ENCODE results near the gene HOXD13. TPM values are rescaled to one million over a fixed set of nuclear protein-coding genes. Genes with fewer than 3 reads are reported as not detected.

The HOXD13 gene
- total RNA-seq, 4 donors from 2014 or later: 4.9 TPM; not detected in 3

DNA sequence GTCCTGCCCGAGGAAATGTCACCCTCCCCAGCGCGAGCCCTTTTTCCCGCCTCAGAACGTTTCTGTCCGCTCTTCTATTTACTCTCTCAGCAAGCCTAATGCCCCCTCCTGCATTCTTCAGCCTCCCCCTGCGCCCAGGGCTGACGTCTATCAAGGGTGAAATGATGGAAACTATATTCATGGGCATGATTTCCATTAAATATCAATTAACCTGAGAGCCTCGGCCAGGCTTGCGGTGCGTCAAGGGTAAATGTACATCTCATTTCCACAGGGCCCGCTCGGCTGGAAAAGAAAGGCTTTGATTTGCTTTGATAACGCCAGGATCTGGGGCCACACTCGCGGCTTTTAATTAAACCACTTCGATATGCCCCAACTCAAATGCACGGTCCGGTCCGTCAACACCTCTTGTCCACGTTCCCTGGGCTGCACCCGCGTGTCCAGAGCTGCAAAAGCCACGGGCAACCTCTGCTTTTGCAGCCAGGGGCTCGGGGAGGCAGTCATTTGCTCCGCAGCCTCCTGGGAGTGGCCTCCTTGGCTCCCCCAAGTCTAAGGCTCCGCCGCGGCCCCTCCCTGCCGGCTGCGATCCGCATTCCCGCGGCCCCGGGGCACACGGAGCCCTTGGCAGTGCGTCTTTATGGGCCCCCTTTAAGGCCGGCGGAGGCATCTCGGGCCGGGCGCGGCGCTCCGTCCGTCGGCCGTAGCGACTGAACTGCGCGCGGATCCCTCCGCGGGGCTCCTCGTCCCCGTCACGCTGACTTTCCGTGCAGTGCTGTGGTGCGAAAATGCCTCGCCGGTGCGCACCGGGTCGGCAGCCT lies 36.7 kb downstream of the HOXD13 start, which contains the start of gene HOXD8:
HOXD8 (plus strand) TSS at position 724 of the 815 bp plus-strand sequence. CDS start 662 bp downstream, outside the sequence.
- Histone ChIP-seq H3K27me3 (no peaks in the 10 kb centered on the region), H3K4me3 (peak within 1 kb of the TSS; percentile 62 to 78), H3K4me1 (peaks cover 0 to 3% of the 10 kb centered on the region in 2 donors), H3K27ac (peak within 1 kb of the TSS; percentile 98 to 99), H3K9me3 (no peaks in the 10 kb centered on the region), H3K36me3 (no peaks in the 10 kb centered on the region)
- peak; percentile 88 to 91 for DNase-seq
- intact Hi-C loops (cut with DNase I; ENCODE audit: low total_unique reads): loop anchor here (5.0 to 10.0 kb wide), 3 partner anchors 508 to 1136 kb away; partner anchors contain the start of gene NFE2L2
- TF ChIP-seq, protein P1, sequence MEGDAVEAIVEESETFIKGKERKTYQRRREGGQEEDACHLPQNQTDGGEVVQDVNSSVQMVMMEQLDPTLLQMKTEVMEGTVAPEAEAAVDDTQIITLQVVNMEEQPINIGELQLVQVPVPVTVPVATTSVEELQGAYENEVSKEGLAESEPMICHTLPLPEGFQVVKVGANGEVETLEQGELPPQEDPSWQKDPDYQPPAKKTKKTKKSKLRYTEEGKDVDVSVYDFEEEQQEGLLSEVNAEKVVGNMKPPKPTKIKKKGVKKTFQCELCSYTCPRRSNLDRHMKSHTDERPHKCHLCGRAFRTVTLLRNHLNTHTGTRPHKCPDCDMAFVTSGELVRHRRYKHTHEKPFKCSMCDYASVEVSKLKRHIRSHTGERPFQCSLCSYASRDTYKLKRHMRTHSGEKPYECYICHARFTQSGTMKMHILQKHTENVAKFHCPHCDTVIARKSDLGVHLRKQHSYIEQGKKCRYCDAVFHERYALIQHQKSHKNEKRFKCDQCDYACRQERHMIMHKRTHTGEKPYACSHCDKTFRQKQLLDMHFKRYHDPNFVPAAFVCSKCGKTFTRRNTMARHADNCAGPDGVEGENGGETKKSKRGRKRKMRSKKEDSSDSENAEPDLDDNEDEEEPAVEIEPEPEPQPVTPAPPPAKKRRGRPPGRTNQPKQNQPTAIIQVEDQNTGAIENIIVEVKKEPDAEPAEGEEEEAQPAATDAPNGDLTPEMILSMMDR (IDR thresholded peaks at IDR 0.05): no peak
- TF ChIP-seq POLR2A (IDR thresholded peaks at IDR 0.05): peak; percentile 70 to 80

DNA sequence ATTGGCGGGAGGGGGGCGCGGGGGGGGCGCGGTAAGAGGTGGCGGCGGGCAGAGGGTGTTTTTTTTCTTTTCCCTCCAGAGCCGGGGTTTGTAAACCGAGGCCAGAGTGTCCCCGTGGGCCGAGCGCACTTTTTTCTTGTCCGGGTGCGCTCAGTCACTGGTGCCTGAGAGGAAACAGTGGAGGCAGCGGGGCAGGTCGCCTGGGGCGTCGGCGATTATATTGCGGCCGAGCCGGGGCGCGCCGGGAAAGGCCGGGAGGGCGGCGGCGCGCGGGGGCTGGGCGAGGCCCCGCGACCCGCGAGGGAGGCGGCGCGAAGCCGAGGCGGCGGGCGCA lies 37.3 kb downstream of the HOXD13 start:
- Histone ChIP-seq H3K4me1 (peaks cover 0 to 9% of the 10 kb centered on the region in 2 donors), H3K9me3 (no peaks in the 10 kb centered on the region), H3K36me3 (no peaks in the 10 kb centered on the region), H3K27ac (peak overlapping the region; percentile 98 to 99), H3K4me3 (peak overlapping the region; percentile 62 to 78), H3K27me3 (no peaks in the 10 kb centered on the region)
- peak in 1 of 2 donors; percentile 7 for TF ChIP-seq POLR2A (IDR thresholded peaks at IDR 0.05)
- TF ChIP-seq, protein P1 (IDR thresholded peaks at IDR 0.05): no peak
- DNase-seq: no peak
- intact Hi-C loops (cut with DNase I; ENCODE audit: low total_unique reads): loop anchor here (5.0 to 10.0 kb wide), 3 partner anchors 508 to 1135 kb away; partner anchors contain the start of gene NFE2L2

DNA sequence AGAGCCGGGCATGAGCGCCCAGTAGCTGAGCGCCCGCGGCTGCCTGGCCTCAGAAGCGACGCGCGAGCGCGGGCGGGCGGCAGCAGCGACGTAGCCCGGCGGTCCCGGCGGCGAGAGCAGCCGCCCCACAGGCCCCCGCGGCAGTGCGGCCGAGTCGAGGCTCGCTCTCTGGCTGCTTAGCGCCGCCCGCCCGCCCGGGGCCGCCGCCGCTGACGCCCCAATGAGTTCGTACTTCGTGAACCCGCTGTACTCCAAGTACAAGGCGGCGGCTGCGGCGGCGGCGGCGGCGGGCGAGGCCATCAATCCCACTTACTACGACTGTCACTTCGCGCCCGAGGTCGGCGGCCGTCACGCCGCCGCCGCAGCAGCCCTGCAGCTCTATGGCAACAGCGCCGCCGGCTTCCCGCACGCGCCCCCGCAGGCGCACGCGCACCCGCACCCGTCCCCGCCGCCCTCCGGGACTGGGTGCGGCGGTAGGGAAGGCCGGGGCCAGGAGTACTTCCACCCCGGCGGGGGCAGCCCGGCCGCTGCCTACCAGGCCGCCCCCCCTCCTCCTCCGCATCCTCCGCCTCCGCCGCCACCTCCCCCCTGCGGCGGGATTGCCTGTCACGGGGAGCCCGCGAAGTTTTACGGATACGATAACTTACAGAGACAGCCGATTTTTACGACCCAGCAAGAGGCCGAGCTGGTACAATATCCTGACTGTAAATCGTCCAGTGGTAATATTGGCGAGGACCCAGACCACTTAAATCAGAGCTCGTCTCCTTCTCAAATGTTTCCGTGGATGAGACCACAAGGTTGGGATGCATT lies 37.8 kb downstream of the HOXD13 start:
- H3K36me3 ChIP-seq: no peaks in the 10 kb centered on the region
- H3K9me3 ChIP-seq: no peaks in the 10 kb centered on the region
- peaks cover 0 to 15% of the 10 kb centered on the region in 2 donors for H3K4me1 ChIP-seq
- intact Hi-C loops (cut with DNase I; ENCODE audit: low total_unique reads): no loop called here
- TF ChIP-seq, protein P1 (IDR thresholded peaks at IDR 0.05): peak in 1 of 4 experiments; percentile 13
- TF ChIP-seq POLR2A (IDR thresholded peaks at IDR 0.05): peak; percentile 20 to 65
- peak overlapping the region; percentile 98 to 99 for H3K27ac ChIP-seq
- no peaks in the 10 kb centered on the region for H3K27me3 ChIP-seq
- H3K4me3 ChIP-seq: peak overlapping the region; percentile 62 to 78
- peak; percentile 85 to 92 for DNase-seq

GRCh38 chr2:176130957-176131847 lies 38.7 kb downstream of the HOXD13 start:
- Histone ChIP-seq H3K9me3 (no peaks in the 10 kb centered on the region), H3K27ac (peak overlapping the region; percentile 98 to 99), H3K27me3 (no peaks in the 10 kb centered on the region), H3K36me3 (no peaks in the 10 kb centered on the region), H3K4me3 (peak overlapping the region; percentile 62 to 78), H3K4me1 (peaks cover 0 to 15% of the 10 kb centered on the region in 2 donors)
- TF ChIP-seq, protein P1 (IDR thresholded peaks at IDR 0.05): no peak
- TF ChIP-seq POLR2A (IDR thresholded peaks at IDR 0.05): no peak
- intact Hi-C loops (cut with DNase I; ENCODE audit: low total_unique reads): no loop called here
- no peak for DNase-seq

Data from uterus (tissue), 4 donors.